GM12878 (cell line): ENCODE data around the gene CSNK2A1. TPM values are rescaled to one million over a fixed set of nuclear protein-coding genes. Genes with fewer than 3 reads are reported as not detected.

Source experiments
- ASH2L ChIP-seq: fragments of 300-600, 200-600 bp; sonication (generic); IDR thresholded peaks from 2 replicates; pipeline ENCODE4 v1.6.1; 2017; ENCODE audit warnings: low read depth, mild to moderate bottlenecking, borderline replicate concordance
- BACH1 ChIP-seq: fragments of 450-650 bp; IDR thresholded peaks from 2 replicates; pipeline ENCODE4 v1.6.1; 2017; ENCODE audit warnings: mild to moderate bottlenecking, borderline replicate concordance
- CBX3 ChIP-seq: fragments of 200-600 bp; sonication (generic); IDR thresholded peaks from 2 replicates; pipeline ENCODE4 v1.6.1; 2016; ENCODE audit warnings: low read depth, borderline replicate concordance
- CHD4 ChIP-seq: fragments of 200-600 bp; sonication (generic); IDR thresholded peaks from 2 replicates; pipeline ENCODE4 v1.6.1; 2016; ENCODE audit warnings: mild to moderate bottlenecking
- CREB1 ChIP-seq: IDR thresholded peaks from 2 replicates; pipeline ENCODE4 v1.6.1; 2012; ENCODE audit warnings: low read depth, mild to moderate bottlenecking, inconsistent platforms
- CREM ChIP-seq: IDR thresholded peaks from 2 replicates; pipeline ENCODE4 v1.6.1; 2014; ENCODE audit warnings: antibody characterized with exemption, low read depth
- EED ChIP-seq: sonication (generic); IDR thresholded peaks from 2 replicates; pipeline ENCODE4 v1.6.1; 2016; ENCODE audit warnings: antibody characterized with exemption, low read depth
- EGR1 ChIP-seq, 2 experiments: IDR thresholded peaks; 1 replicate in 1 of 2; 2 replicates in 1 of 2; pipeline ENCODE4 v1.6.1; 2011 to 2012; ENCODE audit warnings: low read depth in 2 of 2, low read length in 2 of 2, borderline replicate concordance in 1 of 2, mild to moderate bottlenecking in 1 of 2, moderate library complexity in 1 of 2
- FOXM1 ChIP-seq: IDR thresholded peaks from 2 replicates; pipeline ENCODE4 v1.6.1; 2012; ENCODE audit warnings: low read depth, mild to moderate bottlenecking, inconsistent platforms, low read length, moderate library complexity
- IKZF1 ChIP-seq: fragments of 450-650 bp; conservative IDR thresholded peaks from 2 replicates; pipeline ENCODE4 v1.6.1; 2017; ENCODE audit warnings: antibody characterized with exemption, mild to moderate bottlenecking
- IRF3 ChIP-seq: fragments of 450-650 bp; IDR thresholded peaks from 2 replicates; pipeline ENCODE4 v1.6.1; 2014; ENCODE audit warnings: mild to moderate bottlenecking
- KDM1A ChIP-seq: fragments of 200-600 bp; sonication (generic); IDR thresholded peaks from 2 replicates; pipeline ENCODE4 v1.6.1; 2016; ENCODE audit warnings: borderline replicate concordance
- KLF5 ChIP-seq: fragments of 450-650 bp; IDR thresholded peaks from 2 replicates; pipeline ENCODE4 v1.6.1; 2014; ENCODE audit warnings: mild to moderate bottlenecking; ENCODE audit not compliant: partially characterized antibody
- MEF2B ChIP-seq: fragments of 450-650 bp; IDR thresholded peaks from 2 replicates; pipeline ENCODE4 v1.6.1; 2018; ENCODE audit warnings: mild to moderate bottlenecking, moderate library complexity; ENCODE audit not compliant: partially characterized antibody, poor library complexity, severe bottlenecking
- MTA2 ChIP-seq: fragments of 450-650 bp; IDR thresholded peaks from 2 replicates; pipeline ENCODE4 v1.6.1; 2016; ENCODE audit warnings: low read depth, mild to moderate bottlenecking, moderate library complexity
- NBN ChIP-seq: fragments of 450-650 bp; IDR thresholded peaks from 2 replicates; pipeline ENCODE4 v1.6.1; 2016
- NRF1 ChIP-seq: conservative IDR thresholded peaks from 2 replicates; pipeline ENCODE4 v1.6.1; 2011; ENCODE audit warnings: mild to moderate bottlenecking, low read depth, low read length, improper control_type of control experiment
- RBBP5 ChIP-seq: fragments of 200-600 bp; sonication (generic); conservative IDR thresholded peaks from 2 replicates; pipeline ENCODE4 v1.6.1; 2016
- SMAD5 ChIP-seq: IDR thresholded peaks from 2 replicates; pipeline ENCODE4 v1.6.1; 2016; ENCODE audit warnings: antibody characterized with exemption, low read depth
- SUPT20H ChIP-seq: IDR thresholded peaks from 2 replicates; pipeline ENCODE4 v1.6.1; 2011; ENCODE audit warnings: low read depth, mild to moderate bottlenecking, low read length, moderate library complexity, borderline replicate concordance; ENCODE audit not compliant: control insufficient read depth
- ZBTB4 ChIP-seq: fragments of 450-650 bp; formaldehyde crosslinking; IDR thresholded peaks from 2 replicates; pipeline ENCODE4 v1.4.0; 2022; ENCODE audit warnings: mild to moderate bottlenecking, moderate library complexity
- ZNF217 ChIP-seq: fragments of 450-650 bp; IDR thresholded peaks from 2 replicates; pipeline ENCODE4 v1.6.1; 2017; ENCODE audit warnings: antibody characterized with exemption, mild to moderate bottlenecking
- ZNF24 ChIP-seq: fragments of 450-650 bp; IDR thresholded peaks from 2 replicates; pipeline ENCODE4 v1.6.1; 2017; ENCODE audit warnings: antibody characterized with exemption, mild to moderate bottlenecking
- ZNF622 ChIP-seq: fragments of 450-650 bp; IDR thresholded peaks from 2 replicates; pipeline ENCODE4 v1.6.1; 2017; ENCODE audit warnings: mild to moderate bottlenecking, inconsistent platforms
- polyA plus RNA-seq, 11 experiments: library from polyadenylated mRNA; depleted of rRNA in 4 of 11; unstranded in 6 of 11; stranded (reverse) in 5 of 11; fragments of >200 nt; fragmentation: Nextera tagmentation in 4 of 11; fragmentation: Illumina TruSeq in 1 of 11; extraction: Ambion mirVana in 4 of 11; extraction: Trizol in 1 of 11; gene quantifications; 1 replicate in 1 of 11; 2 replicates in 10 of 11; pipeline versions ENCODE4 v1.2.1 to v1.2.3, GENCODE V29; 2011 to 2016; ENCODE audit warnings: inconsistent platforms in 2 of 11, missing spikeins in 2 of 11, low read depth in 1 of 11
- total RNA-seq, 4 experiments: library from RNA; depleted of rRNA in 3 of 4; stranded (reverse); fragments of >200 nt in 3 of 4; fragmentation: Illumina TruSeq in 1 of 4; extraction: Trizol in 1 of 4; gene quantifications; 2 replicates each; pipeline versions ENCODE4 v1.2.1 to v1.2.3, GENCODE V29; 2013 to 2021
- TF ChIP-seq, protein P1 (sequence below), 3 experiments: IDR thresholded peaks in 2 of 3; conservative IDR thresholded peaks in 1 of 3; 2 replicates each; pipeline ENCODE4 v1.5.1; 2011; ENCODE audit warnings: low read depth in 3 of 3, low read length in 3 of 3, mild to moderate bottlenecking in 3 of 3, control low read depth in 2 of 3, moderate library complexity in 2 of 3, inconsistent platforms in 1 of 3, mixed read lengths in 1 of 3; ENCODE audit not compliant: control insufficient read depth in 2 of 3, insufficient read depth in 1 of 3; ENCODE audit errors: extremely low read depth in 1 of 3

CSNK2A1 gene
- total and polyA plus RNA-seq, 10 of the 15 experiments (the other 5 are each of a cell fraction or from before 2014, with no cell fraction given) = 47.6 to 199 (median 95.0) TPM

DNA sequence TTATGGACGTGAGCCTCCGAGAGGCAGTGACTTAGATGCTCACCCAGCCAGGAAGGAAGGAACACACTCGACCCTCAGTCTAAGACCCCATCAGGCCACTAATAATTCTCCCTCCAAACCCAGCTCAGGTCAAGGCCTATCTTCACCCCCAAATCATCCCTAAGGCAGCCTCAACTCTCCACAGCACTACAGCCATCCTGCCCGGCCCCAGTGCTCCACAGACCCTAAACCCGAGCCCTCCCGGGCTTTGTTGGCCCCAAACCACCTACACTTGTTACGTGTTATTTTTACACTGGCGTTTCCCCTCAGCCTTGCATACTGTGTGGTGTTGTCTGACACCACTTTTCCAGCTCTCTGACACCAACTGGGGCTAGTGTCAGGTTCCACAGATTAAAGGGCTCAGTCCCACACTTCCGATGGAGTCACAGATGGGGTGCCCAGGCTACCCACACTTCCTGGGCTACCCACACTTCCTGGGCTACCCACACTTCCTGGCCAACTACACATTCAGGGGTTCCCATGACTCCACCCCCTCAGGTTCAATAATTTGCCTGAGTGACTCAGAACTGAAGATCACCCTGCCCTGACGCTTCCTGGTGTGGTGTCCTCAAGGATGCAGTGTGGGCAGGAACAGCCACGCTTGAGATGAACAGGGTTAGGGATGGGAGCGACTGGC is 110.2 kb downstream of the CSNK2A1 start (continued):
- TF ChIP-seq IRF3 (no peak), CREB1 (peak; percentile 71), ZBTB4 (no peak), IKZF1 (peak; percentile 96), KLF5 (peak; percentile 34), ZNF217 (no peak), MEF2B (peak; percentile 43), CHD4 (no peak), NRF1 (no peak), EGR1 (IDR thresholded peaks at IDR 0.05; ENCODE audit: borderline replicate concordance in 1 of 2, low read depth in 2 of 2, low read length in 2 of 2) (peak in 1 of 2 experiments; percentile 57; a peak in 2 of 3 replicates), ZNF622 (no peak), RBBP5 (peak; percentile 80; the same call in 1 of the 2 replicates), FOXM1 (peak; percentile 40; the same call in 1 of the 2 replicates), SUPT20H (no peak), MTA2 (peak; percentile 63), ZNF24 (no peak), CBX3 (no peak), EED (peak; percentile 99), KDM1A (no peak), SMAD5 (no peak; the same call in 1 of the 2 replicates), BACH1 (no peak), NBN (peak; percentile 63; the same call in 1 of the 2 replicates), ASH2L (peak; percentile 97; the same call in 1 of the 2 replicates), CREM (peak; percentile 54)
- TF ChIP-seq, protein P1, sequence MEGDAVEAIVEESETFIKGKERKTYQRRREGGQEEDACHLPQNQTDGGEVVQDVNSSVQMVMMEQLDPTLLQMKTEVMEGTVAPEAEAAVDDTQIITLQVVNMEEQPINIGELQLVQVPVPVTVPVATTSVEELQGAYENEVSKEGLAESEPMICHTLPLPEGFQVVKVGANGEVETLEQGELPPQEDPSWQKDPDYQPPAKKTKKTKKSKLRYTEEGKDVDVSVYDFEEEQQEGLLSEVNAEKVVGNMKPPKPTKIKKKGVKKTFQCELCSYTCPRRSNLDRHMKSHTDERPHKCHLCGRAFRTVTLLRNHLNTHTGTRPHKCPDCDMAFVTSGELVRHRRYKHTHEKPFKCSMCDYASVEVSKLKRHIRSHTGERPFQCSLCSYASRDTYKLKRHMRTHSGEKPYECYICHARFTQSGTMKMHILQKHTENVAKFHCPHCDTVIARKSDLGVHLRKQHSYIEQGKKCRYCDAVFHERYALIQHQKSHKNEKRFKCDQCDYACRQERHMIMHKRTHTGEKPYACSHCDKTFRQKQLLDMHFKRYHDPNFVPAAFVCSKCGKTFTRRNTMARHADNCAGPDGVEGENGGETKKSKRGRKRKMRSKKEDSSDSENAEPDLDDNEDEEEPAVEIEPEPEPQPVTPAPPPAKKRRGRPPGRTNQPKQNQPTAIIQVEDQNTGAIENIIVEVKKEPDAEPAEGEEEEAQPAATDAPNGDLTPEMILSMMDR (IDR thresholded peaks at IDR 0.05 in 2 of 3, conservative IDR thresholded peaks at IDR 0.05 in 1 of 3; ENCODE audit: control insufficient read depth in 2 of 3, extremely low read depth in 1 of 3, insufficient read depth in 1 of 3, low read depth in 3 of 3, low read length in 3 of 3) = no peak
